ENCODE results near the gene KMT2B.
"Not testable (repeated sequence)": the region's sequence is repeated elsewhere in the genome, so short reads cannot be mapped to it uniquely, and the experiment has no call there.

KMT2B gene, protein sequence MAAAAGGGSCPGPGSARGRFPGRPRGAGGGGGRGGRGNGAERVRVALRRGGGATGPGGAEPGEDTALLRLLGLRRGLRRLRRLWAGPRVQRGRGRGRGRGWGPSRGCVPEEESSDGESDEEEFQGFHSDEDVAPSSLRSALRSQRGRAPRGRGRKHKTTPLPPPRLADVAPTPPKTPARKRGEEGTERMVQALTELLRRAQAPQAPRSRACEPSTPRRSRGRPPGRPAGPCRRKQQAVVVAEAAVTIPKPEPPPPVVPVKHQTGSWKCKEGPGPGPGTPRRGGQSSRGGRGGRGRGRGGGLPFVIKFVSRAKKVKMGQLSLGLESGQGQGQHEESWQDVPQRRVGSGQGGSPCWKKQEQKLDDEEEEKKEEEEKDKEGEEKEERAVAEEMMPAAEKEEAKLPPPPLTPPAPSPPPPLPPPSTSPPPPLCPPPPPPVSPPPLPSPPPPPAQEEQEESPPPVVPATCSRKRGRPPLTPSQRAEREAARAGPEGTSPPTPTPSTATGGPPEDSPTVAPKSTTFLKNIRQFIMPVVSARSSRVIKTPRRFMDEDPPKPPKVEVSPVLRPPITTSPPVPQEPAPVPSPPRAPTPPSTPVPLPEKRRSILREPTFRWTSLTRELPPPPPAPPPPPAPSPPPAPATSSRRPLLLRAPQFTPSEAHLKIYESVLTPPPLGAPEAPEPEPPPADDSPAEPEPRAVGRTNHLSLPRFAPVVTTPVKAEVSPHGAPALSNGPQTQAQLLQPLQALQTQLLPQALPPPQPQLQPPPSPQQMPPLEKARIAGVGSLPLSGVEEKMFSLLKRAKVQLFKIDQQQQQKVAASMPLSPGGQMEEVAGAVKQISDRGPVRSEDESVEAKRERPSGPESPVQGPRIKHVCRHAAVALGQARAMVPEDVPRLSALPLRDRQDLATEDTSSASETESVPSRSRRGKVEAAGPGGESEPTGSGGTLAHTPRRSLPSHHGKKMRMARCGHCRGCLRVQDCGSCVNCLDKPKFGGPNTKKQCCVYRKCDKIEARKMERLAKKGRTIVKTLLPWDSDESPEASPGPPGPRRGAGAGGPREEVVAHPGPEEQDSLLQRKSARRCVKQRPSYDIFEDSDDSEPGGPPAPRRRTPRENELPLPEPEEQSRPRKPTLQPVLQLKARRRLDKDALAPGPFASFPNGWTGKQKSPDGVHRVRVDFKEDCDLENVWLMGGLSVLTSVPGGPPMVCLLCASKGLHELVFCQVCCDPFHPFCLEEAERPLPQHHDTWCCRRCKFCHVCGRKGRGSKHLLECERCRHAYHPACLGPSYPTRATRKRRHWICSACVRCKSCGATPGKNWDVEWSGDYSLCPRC (N-terminal part only)

DNA sequence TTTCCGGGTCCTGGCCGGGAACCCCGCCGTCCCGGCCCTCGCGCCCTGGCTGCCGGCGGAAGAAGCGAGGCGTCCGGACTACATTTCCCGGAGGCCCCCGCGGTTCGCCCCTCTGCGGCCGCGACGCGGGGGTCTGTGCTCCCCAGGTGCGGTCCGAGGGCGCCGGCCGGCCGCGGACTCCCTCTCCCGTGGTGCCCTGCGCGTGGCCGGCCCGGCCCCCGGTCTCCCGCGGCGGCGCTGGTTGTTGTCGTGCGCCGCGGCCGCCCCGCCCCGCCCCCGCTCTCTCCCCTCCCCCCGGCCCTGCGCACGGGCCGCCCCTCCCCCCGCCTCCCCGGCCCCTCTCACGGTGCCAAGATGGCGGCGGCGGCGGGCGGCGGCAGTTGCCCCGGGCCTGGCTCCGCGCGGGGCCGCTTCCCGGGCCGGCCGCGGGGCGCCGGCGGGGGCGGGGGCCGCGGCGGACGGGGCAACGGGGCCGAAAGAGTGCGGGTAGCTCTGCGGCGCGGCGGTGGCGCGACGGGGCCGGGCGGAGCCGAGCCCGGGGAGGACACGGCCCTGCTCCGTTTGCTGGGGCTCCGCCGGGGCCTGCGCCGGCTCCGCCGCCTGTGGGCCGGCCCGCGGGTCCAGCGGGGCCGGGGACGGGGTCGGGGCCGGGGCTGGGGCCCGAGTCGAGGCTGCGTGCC, at the start of gene KMT2B:
KMT2B (plus strand) TSS at position 339 of the 680 bp plus-strand sequence; CDS start at position 355, 16 bp downstream.
- peak in 1 of 2 experiments; percentile 98 for DNase-seq

DNA sequence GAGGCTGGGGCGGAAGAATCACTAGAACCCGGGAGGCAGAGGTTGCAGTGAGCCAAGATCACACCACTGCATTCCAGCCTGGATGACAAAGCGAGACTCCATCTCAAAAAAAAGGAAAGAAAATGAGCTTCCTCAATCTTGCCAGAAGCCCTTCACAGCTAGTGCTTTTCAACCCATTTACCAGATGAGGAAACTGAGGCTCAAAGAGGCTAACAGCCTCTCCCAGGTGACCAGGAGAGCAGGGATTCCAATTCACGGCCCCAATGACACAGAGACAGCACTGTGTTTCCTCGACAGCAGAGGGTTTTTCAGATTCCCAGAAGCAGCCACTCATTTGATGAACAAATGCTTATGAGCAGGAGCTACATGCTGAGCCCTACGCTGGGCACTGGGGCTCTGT, 48.2 kb upstream of the KMT2B start:
- no peak for DNase-seq

DNA sequence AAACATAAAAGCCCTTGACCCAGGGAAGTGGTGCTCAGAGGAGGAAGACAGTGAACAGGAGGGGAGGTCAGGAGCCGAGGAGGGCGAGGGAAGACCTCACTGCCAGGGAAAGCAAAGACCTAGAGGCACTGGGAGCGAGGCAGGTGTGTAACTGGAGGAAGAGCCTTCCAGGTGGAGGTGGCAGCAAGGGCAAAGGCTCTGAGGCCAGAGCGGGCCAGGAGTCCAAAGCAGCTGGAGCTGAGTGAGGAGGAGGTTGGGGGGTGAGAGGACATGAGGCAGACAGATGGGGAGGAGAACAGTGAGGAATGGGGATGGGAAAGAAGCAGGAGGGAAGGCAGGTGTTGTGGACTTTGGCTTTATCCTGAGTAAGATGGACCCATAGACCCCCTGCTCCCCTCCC, 47.8 kb upstream of the KMT2B start:
- DNase-seq: no peak

DNA sequence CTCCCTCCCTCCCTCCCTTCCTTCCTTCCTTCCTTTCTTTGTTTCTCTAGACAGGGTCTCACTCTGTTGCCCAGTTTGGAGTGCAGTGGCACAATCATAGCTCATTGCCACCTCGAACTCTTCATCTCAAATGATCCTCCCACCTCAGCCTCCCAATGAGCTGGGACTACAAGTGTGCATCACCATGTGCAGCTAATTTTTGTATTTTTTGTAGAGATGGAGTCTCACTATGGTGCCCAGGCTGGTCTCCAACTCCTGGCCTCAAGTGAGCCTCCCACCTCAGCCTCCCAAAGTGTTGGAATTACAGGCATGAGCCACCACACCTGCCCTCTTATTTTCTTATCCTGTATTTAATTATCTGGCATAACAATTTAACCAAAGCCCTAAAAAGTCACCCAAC, 47.1 kb upstream of the KMT2B start:
- DNase-seq: no peak

DNA sequence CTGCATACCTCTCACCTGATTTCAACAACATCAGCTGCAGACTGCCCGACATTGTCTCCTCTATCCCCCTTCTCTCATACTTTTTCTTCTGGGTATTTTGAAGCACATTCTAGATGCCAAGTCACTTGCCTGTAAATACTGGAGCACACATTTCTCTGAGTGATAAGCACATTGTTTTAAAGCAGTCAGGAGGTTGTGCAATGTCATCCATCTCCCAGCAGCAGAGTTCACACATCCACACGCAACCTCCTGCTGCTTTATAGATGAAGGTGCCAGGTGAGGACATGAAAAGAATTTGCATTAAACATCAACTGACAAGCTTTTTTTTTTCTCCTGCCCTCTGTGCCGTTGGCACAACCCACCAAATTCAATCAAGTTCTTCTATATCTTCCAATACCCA, 46.0 kb upstream of the KMT2B start:
- no peak for DNase-seq

DNA sequence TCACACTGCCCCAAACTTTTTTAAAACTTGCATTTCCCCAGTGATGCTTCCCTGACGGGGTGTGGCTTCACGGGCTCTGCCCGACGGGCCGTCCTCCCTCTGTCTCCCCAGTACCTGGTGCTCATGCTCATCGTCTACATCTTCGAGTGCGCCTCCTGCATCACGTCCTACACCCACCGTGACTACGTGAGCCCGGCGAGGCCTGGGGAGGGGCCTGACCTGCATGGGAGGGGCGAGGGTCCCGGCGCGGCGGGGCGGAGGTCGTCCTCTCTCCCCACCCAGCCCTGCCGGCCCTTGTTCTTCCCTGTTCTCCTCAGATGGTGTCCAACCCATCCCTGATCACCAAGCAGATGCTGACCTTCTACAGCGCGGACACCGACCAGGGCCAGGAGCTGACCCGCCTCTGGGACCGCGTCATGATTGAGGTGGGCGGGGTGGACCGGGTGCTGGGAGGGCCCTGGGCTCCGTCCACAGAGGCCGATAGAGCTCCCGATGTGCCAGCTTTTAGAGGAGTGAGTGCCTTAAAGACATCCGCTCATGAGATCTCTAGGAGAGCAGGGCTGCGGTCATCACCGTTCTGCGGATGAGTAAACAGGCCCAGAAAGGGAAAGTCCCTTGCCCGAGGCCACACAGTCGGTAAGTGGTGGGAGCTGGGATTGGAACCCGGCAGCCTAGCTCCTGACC, 44.5 kb upstream of the KMT2B start:
- no peak for DNase-seq

DNA sequence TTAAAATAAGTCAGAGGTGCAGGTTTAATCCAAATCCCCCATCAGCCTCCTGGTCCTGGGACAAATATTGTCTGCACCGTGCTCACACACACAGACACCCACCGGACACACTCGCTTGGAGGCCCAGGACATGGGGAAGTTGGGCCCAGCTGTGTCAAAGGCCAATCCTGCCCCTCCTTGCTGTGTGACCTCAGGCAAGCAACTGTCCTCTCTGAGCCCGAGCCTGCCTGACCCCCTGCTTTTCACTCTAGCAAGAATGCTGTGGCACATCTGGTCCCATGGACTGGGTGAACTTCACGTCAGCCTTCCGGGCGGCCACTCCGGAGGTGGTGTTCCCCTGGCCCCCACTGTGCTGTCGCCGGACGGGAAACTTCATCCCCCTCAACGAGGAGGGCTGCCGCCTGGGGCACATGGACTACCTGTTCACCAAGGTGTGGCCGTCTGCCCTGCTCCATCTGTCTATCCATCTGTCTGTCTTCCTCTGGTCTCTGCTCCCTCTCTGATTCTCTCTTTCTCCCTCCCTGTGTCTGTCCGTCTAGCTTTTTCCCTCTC, 42.1 kb upstream of the KMT2B start:
- no peak for DNase-seq

DNA sequence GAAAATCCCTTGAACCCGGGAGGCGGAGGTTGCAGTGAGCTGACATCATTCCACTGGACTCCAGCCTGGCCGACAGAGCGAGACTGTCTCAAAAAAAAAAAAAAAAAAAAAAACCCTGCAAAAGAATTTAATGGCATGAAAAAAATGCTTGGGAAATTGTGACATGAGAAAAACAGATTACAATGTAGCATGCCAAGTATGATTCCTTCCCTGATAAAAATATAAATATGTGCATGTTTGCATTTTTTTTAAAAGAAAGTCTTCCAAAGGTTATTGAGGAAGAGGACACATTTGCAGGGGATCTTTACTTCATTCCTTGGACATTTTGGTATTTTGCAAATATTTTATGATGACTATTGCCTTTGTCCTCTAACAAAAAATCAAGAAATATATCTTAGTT, 28.0 kb upstream of the KMT2B start:
- DNase-seq: no peak

DNA sequence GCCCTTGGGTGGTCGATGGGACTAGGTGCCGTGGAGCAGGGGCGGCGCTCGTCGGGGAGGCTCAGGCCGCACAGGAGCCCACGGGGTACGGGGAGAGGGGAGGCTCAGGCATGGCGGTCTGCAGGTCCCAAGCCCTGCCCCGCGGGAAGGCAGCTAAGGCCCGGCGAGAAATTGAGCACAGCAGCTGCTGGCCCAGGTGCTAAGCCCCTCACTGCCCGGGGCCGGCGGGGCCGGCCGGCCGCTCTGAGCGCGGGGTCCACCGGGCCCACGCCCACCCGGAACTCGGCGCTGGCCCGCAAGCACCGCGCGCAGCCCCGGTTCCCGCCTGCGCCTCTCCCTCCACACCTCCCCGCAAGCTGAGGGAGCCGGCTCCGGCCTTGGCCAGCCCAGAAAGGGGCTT, 26.7 kb upstream of the KMT2B start:
- DNase-seq: not testable (repeated sequence)

DNA sequence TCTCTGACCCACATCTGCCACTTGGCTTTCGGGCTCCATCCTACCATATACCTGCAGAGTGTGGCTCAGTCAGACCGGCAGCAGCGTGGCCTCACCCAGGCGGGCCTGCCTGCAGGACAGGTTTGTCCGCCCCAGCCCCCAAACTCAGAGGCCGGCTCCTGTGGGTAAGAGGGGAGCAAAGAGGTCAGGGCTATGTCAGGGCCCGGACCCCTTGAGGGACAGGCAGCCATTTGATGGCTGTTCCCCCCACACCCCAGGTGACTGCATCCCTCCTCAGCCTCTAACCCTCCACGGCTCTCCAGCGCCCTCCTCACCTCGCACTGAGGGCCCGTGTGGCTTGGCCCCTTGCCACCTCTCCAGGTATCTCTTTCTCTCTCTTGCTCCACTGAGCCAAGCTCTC, 25.8 kb upstream of the KMT2B start:
- DNase-seq: no peak

DNA sequence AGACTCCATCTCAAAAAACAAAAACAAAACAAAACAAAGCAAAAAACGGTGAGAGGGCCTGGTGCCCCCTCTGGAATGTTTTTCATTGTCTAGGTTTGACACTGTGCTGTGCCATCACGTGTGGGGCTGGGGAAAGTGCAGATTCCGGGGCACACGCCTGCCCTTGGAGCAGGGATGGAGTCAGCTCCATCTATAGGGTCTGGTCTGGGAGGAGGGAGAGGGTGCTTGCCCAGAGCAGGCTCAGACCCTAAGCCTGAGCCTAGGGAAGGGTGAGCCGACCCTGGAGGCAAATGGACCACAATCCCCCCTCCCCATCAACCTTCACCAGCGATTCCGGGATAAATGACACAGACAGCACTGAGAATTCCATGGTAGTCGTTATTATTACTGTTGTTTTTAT, 24.4 kb upstream of the KMT2B start:
- DNase-seq: no peak

DNA sequence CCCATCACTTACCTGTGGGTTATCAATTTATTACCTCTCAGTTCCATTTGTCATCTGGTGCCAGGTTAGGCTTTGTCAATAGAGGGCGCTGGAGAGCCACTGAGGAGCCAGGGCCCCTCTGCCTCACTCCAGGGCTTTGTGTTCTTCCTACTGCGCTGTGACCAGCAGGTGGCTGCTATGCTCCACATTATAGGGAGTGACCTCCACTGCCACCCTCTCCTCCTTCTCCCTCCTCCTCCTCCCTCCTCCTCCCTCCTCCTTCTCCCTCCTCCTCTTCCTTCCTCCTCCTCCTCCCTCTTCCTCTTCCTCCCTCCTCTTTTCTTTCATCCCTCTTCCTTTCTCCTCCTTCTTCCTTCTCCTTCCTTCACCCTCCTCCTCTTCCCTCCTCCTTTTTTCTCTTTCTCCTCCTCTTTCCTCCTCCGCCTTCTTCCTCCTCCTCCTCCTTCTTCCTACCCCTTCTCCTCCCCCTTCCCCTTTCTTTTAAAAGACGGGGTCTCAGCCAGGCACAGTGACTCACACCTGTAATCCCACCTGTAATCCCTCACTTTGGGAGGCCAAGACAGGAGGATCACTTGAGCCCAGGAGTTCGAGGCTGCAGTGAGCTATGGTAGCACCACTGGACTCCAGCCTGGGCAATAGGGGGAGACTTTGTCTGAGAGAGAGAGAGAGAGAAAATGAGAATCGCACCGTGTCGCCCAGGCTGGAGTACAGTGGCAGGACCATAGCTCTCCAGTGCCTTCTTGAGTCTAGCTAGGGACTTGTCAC, 23.8 kb upstream of the KMT2B start:
- DNase-seq: peak; percentile 87 to 94

DNA sequence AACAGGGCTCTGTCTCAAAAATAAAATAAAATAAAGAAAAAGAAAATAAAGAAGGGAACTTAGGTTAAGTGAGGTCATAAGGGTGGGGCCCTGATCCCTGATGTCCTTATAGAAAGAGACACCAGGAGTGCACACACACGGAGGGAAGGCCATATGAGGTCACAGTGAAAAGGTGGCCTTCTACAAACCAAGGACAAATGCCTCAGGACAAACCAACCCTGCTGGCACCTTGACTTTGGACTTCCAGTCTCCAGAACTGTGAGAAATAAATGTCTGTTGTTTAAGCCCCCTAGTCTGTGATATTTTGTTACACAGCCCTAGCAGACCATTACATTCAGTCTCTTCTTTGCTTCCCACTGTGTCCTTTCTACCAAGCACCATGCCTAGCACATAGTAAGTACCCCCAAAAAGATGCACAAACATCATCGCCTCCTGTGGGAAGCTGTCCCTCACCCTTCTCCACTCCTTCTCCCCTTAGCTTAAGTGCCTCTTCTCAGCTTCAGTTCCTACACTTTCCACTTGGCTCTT, 21.8 kb upstream of the KMT2B start:
- DNase-seq: no peak

DNA sequence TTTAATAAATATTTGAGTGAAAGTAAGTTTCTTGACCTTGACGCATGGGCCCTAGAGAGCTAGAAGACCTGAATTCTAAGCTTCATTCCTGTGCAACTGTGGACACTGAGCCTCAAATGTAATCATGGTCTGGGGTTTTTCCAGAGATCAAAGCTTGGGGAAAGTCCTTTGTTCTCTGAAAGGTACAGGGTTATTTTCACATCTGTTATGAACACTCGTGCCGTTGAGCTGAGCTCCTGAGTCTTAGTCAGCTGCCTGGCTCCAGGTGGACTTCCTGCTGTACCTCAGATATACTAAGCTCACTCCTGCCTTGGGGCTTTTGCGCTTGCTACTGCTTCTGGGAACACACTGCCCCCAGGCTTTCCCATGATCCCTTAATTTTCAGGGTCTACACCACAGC, 21.0 kb upstream of the KMT2B start:
- DNase-seq: no peak

DNA sequence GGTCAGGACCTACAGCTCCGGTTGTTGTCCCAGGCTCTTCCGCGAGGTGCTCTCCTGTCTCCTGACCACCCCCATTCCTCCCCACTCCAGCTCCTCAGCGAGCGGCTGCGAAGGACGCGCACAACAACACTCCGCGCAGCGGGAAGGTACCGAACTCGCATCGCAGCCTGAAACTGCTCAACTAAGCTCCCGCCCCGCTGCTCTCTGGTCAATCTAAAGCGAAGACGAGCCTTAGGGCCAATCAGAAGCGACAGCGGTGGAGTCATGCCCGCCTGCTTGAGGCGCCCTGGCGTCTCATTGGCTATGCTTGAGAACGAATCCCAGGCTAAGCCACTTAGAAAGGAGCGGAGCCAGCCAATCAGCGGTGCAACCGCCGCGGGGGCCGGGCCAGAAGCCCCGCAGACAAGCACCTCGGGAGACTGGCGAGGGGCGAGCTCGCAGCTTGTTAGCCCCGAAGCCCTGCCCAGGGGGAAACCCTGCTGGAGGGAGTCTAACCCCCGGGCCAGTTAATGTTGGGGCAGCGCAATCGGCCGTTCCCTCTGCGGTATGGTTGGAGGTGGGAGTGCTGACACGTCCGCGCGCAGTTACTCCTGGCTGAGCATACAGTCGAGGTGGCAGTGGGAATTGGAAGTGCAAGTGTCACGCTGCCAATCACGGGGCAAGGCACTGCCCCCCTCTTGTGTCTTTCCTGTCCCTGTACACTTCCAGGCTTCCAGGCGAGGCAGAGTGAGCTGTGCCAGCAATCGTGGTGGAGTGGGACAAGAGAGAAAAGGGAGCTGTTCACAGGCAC, 15.4 kb upstream of the KMT2B start:
- DNase-seq: peak; percentile 97 to 100

DNA sequence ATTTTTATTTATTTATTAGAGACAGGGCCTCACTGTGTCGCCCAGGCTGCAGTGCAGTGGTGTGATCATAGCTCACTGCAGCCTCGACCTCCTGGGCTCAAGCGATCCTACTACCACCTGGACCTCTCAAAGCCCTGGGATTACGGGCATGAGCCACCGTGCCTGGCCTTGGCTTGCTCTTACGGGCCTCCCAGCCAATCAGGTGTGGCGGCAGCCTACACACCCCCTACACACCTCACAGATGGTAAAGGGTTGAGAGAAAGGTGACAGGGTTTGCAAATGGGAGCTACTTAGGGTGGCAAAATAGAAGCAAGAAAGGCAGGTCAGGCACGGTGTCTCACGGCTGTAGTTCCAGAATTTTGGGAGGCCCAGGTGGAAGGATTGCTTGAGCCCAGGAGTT, 14.5 kb upstream of the KMT2B start:
- DNase-seq: no peak

DNA sequence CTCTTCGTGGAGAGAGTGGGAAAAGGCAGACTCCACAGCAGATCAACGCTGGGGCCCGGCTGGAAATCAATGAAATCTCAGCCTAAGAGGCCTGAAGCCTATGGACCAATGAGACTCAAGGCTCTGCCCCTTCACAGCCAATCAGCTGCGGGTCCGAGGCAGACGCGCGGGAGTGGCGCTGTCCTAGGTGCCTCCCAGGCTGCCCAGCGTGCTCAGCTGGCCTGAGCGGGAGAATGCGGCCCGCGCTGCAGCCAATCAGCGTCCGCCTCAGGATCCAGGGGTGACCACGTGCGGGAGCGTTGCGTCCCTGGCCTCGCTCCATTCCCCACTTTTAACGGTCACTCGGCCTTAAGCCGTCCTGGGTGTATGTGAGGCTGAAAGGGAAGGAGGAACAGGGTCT, 13.6 kb upstream of the KMT2B start, which contains the start of gene ZBTB32:
ZBTB32 (plus strand) TSS at position 341 of the 400 bp plus-strand sequence. CDS start 10,069 bp downstream, outside the sequence.
- no peak for DNase-seq

DNA sequence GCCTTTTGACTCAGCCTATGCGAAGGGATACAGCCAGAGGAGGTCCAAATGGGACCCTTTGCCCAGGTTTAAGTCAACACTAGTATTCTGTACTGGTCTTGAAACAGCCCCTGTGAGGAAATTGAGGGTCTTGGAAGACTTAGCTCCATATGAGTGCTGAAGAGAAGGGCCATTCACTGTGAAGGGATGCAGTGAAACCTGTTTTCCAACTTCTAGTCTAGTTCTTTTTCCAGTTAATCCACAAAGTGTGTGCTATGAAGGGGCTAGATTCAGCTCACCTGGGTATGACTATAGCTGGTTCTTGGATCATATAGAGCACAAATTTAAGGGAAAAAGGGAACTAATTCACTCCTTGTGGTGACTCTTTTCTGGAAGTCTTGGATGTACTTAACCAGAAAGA, 9.4 kb upstream of the KMT2B start:
- DNase-seq: no peak
